ENCODE measurements around the gene DAND5. TPM values are rescaled to one million over a fixed set of nuclear protein-coding genes. Genes with fewer than 3 reads are reported as not detected.
"Not testable (repeated sequence)": the region's sequence is repeated elsewhere in the genome, so short reads cannot be mapped to it uniquely, and the experiment has no call there.

DAND5 gene
- total RNA-seq, 2 experiments from 2014 or later, result not detected

DNA sequence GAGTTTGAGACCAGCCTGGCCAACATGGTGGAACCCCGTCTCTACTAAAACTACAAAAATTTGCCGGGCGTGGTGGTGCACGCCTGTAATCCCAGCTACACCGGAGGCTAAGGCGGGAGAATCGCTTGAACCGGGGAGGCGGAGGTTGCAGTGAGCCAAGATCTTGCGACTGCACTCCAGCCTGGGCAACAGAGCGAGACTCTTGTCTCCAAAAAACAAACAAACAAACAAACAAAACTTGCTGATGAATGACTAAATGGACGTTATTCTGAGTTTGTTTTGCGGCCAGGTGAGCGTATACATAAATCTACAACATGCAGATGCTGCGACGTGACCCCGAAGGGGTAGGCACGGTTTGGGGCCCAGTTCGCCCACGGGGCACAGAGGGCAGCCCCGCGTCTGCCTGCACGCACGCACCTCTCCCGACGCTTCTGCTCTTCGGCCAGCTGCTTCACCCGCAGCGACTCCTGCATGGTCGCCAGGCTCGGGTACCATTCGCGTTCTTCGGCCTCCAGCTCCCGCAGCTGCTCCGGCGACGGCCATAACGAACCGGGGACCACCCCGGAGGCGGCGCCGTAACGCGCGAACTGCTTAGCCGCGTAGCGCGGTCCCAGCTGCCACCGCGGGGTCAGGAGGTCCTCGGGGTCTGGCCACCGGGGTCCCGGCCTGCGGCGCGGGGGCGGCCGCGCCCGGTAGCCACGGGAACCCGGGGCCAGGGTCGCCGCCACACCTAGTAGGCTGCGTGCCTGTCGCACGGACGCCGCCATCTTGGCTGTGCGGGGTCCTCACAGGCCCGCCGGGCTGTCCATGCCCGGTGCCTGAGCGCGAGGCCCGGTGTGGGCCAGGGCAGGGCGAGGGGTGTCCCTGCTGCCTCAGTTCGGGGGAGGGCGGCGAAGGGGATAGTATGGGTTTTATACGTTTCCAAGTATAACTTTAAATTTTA lies 12.7 kb upstream of the DAND5 start, which contains the start of gene GADD45GIP1:
TSS of gene GADD45GIP1 (minus strand) at position 778 of the 943 bp plus-strand sequence. CDS start at position 767, 11 bp downstream.
- Mint-ChIP-seq H3K9me3 (no peaks in the 10 kb centered on the region), H3K4me1 (ENCODE audit: low read depth) (peaks cover 36% of the 10 kb centered on the region), H3K4me3 (peak within 1 kb of the TSS; percentile 78), H3K27ac (peak within 1 kb of the TSS; percentile 98), H3K27me3 (no peaks in the 10 kb centered on the region), H3K36me3 (ENCODE audit: low read depth) (peaks cover 33% of the 10 kb centered on the region)
- ChIA-PET POLR2A (interaction anchor here (0.7 to 3.5 kb wide), 10 partner anchors 9 to 197 kb away, joined by 3 to 30 read pairs (median 4); partner anchors contain the start of genes CALR, FARSA, GCDH and RAD23A), CTCF (interaction anchor here (1.0 to 6.0 kb wide), 3 partner anchors 9 to 66 kb away, joined by 3 to 51 read pairs (median 4); partner anchors contain the start of gene GCDH)
- intact Hi-C loops (cut with micrococcal nuclease), result no loop called here
- peak; percentile 87 for DNase-seq
- TF ChIP-seq, protein P1, sequence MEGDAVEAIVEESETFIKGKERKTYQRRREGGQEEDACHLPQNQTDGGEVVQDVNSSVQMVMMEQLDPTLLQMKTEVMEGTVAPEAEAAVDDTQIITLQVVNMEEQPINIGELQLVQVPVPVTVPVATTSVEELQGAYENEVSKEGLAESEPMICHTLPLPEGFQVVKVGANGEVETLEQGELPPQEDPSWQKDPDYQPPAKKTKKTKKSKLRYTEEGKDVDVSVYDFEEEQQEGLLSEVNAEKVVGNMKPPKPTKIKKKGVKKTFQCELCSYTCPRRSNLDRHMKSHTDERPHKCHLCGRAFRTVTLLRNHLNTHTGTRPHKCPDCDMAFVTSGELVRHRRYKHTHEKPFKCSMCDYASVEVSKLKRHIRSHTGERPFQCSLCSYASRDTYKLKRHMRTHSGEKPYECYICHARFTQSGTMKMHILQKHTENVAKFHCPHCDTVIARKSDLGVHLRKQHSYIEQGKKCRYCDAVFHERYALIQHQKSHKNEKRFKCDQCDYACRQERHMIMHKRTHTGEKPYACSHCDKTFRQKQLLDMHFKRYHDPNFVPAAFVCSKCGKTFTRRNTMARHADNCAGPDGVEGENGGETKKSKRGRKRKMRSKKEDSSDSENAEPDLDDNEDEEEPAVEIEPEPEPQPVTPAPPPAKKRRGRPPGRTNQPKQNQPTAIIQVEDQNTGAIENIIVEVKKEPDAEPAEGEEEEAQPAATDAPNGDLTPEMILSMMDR (IDR thresholded peaks at IDR 0.05), result no peak
- ATAC-seq, result peak; percentile 96

DNA sequence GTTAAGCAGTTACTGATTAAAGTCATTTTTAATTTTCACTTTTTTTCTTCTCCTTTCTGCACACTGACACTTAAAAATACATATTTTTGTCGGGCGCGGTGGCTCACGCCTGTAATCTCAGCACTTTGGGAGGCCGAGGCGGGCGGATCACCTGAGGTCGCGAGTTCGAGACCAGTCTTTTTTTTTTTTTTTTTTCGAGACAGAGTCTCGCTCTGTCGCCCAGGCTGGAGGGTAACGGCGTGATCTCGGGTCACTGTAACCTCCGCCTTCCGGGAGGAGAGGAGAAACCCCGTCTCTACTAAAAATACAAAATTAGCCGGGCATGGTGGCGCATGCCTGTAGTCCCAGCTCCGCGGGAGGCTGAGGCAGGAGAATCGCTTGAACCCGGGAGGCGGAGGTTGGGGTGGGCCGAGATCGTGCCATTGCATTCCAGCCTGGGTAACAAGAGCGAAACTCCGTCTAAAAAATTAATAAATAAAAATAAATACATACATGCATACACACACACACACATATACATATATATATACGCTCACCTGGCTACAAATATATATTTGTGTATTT lies 11.9 kb upstream of the DAND5 start:
- Mint-ChIP-seq H3K4me3 (peak overlapping the region; percentile 78), H3K27ac (peak overlapping the region; percentile 98), H3K4me1 (ENCODE audit: low read depth) (peaks cover 35% of the 10 kb centered on the region), H3K36me3 (ENCODE audit: low read depth) (peaks cover 29% of the 10 kb centered on the region)
- H3K9me3 Mint-ChIP-seq; H3K27me3 Mint-ChIP-seq; DNase-seq; intact Hi-C loops (cut with micrococcal nuclease): not testable (repeated sequence)
- ChIA-PET POLR2A (interaction anchor here (0.8 to 3.5 kb wide), 6 partner anchors 8 to 197 kb away, joined by 3 to 30 read pairs (median 3); partner anchors contain the start of genes CALR and RAD23A), CTCF (interaction anchor here (6.0 kb wide), 1 partner anchor 8 kb away, joined by 51 read pairs; no protein-coding TSS in a partner anchor)
- peak; percentile 4 for ATAC-seq

DNA sequence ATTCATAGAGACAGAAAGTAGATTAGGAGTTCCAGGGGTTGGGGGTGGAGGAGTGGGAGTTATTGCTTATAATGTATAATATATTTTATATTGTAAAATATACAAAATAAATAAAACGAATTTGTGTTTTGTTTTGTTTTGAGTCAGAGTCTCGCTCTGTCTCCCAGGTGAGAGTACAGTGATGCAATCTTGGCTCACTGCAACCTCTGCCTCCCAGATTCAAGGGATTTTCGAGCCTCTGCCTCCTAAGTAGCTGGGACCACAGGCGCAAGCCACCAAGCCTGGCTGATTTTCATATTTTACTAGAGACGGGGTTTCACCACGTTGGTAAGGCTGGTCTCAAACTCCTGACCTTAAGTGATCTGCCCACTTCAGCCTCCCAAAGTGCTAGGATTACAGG lies 9.9 kb upstream of the DAND5 start:
- no peaks in the 10 kb centered on the region for H3K27me3 Mint-ChIP-seq

DNA sequence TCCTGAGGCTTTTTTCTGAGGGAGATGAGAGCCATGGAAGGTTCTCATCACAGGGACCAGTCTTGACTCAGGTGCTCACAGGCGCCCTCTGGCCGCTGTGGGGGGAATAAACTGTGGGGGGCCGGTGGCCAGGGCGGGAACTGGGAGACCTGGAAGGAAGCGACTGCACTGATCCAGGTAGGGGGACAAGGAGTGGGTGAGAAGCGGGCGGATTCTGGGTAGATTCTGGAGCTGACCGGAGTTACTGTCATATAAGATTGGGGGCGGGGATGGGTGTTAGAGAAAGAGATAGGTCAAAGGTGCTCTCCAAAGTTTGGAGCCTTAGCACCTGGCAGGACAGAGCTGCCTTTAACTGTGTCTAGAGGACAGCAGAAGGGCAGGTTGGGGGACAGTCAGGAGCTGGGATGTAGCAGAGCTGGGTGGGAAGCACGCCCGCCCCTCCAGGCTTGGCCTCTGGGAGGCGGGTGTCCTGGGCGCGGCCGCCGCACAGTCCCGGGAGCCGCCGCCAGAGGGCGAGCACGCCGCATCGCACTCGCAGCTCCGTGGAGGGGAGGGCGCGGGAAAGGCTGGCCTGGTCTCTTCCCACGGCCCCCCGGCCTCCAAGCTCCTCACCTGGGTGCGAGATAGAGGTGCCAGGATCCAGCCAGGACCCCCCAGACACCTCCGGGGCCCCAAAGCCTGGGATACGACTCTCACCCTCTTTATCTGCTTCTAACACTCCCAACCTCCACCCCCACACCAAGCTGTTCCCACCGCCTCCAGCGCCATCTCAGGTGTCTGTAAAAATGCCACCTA lies 4.2 kb upstream of the DAND5 start:
- DNase-seq, result peak; percentile 87
- Mint-ChIP-seq H3K27me3 (no peaks in the 10 kb centered on the region), H3K27ac (peak overlapping the region; percentile 92), H3K36me3 (ENCODE audit: low read depth) (no peaks in the 10 kb centered on the region), H3K4me3 (peak overlapping the region; percentile 90), H3K4me1 (ENCODE audit: low read depth) (peaks cover 11% of the 10 kb centered on the region), H3K9me3 (no peaks in the 10 kb centered on the region)
- ATAC-seq, result peak; percentile 96
- ChIA-PET CTCF (interaction anchor here (0.6 to 4.8 kb wide), 86 partner anchors 11 to 358 kb away, joined by 3 to 95 read pairs (median 4); partner anchors contain the start of genes CALR, DNASE2, FARSA and GADD45GIP1), POLR2A (interaction anchor here (0.8 to 2.4 kb wide), 13 partner anchors 8 to 183 kb away, joined by 3 to 13 read pairs (median 4); partner anchors contain the start of genes GADD45GIP1 and LYL1)
- intact Hi-C loops (cut with micrococcal nuclease), result no loop called here
- TF ChIP-seq, protein P1 (IDR thresholded peaks at IDR 0.05), result peak; percentile 96

More for the DNA sequence above, 9.9 kb upstream of the DAND5 start:
- no peak overlapping the region for H3K4me3 Mint-ChIP-seq
- peaks cover 19% of the 10 kb centered on the region for H3K4me1 Mint-ChIP-seq (ENCODE audit: low read depth)
- H3K36me3 Mint-ChIP-seq (ENCODE audit: low read depth), result peaks cover 19% of the 10 kb centered on the region
- H3K27ac Mint-ChIP-seq, result no peak overlapping the region
- ChIA-PET POLR2A (no interaction called here), CTCF (interaction anchor here (0.6 to 1.0 kb wide), 3 partner anchors 12 to 102 kb away, joined by 3 to 5 read pairs (median 3); no protein-coding TSS in a partner anchor)
- TF ChIP-seq, protein P1 (IDR thresholded peaks at IDR 0.05), result no peak
- ATAC-seq (no peak), DNase-seq (no peak)
- intact Hi-C loops (cut with micrococcal nuclease), result no loop called here
- H3K9me3 Mint-ChIP-seq, result no peaks in the 10 kb centered on the region

Measured in activated CD8-positive, alpha-beta T cell treated with anti-CD3 and anti-CD28 coated beads for 36 hours (primary cell).